Liver (tissue), 9 donors: ENCODE measurements around the gene ENTREP3. TPM values are rescaled to one million over a fixed set of nuclear protein-coding genes. Genes with fewer than 3 reads are reported as not detected.
A peak's percentile ranks its signal among the peaks of the same experiment; 100 is the strongest.

Experiments
- DNase-seq: peaks from one replicate; pipeline ENCODE4 v3.0.0-alpha.2; 2017; ENCODE audit warnings: low spot score
- H3K27ac ChIP-seq, 2 donors: one replicate each; pipeline ENCODE4 v1.7.0; 2013; ENCODE audit warnings: inconsistent platforms in 2 of 2, low read length in 2 of 2, control low read depth in 1 of 2, low read depth in 1 of 2, mild to moderate bottlenecking in 1 of 2
- H3K27me3 ChIP-seq, 4 donors: one replicate each; pipeline versions ENCODE4 v1.6.1 to v1.7.0; 2013; ENCODE audit warnings: low read length in 3 of 4, inconsistent platforms in 1 of 4, mild to moderate bottlenecking in 1 of 4, moderate library complexity in 1 of 4; ENCODE audit not compliant: control insufficient read depth in 4 of 4, insufficient read depth in 4 of 4
- H3K36me3 ChIP-seq, 4 donors: one replicate each; pipeline versions ENCODE4 v1.6.1 to v1.7.0; 2013; ENCODE audit warnings: low read length in 3 of 4, mild to moderate bottlenecking in 3 of 4, low read depth in 1 of 4, moderate library complexity in 1 of 4; ENCODE audit not compliant: control insufficient read depth in 4 of 4, insufficient read depth in 3 of 4
- H3K4me1 ChIP-seq, 4 donors: one replicate each; pipeline versions ENCODE4 v1.6.1 to v1.7.0; 2013; ENCODE audit warnings: low read length in 3 of 4, mild to moderate bottlenecking in 3 of 4, moderate library complexity in 1 of 4; ENCODE audit not compliant: control insufficient read depth in 4 of 4, insufficient read depth in 4 of 4
- H3K4me3 ChIP-seq, 3 donors: one replicate each; pipeline versions ENCODE4 v1.6.1 to v1.7.0; 2013; ENCODE audit warnings: low read length in 3 of 3, control low read depth in 1 of 3, low read depth in 1 of 3, mild to moderate bottlenecking in 1 of 3
- H3K9ac ChIP-seq, 2 donors: one replicate each; pipeline ENCODE4 v1.7.0; 2013; ENCODE audit warnings: low read length in 2 of 2, mild to moderate bottlenecking in 2 of 2, moderate library complexity in 2 of 2, control low read depth in 1 of 2, low read depth in 1 of 2
- H3K9me3 ChIP-seq, 4 donors: one replicate each; pipeline versions ENCODE4 v1.6.1 to v1.7.0; 2013; ENCODE audit warnings: low read length in 3 of 4; ENCODE audit not compliant: control insufficient read depth in 4 of 4
- CTCF ChIP-seq: fragments of 150-350 bp; IDR thresholded peaks from 2 replicates; pipeline ENCODE4 v1.5.1; 2017; ENCODE audit warnings: improper control_type of control experiment, low read depth, low read length; ENCODE audit not compliant: missing input control
- EGR1 ChIP-seq, 2 donors: IDR thresholded peaks; 2 replicates each; pipeline ENCODE4 v1.6.1; 2016 to 2018; ENCODE audit warnings: antibody characterized with exemption in 2 of 2, low read depth in 2 of 2
- FOXA1 ChIP-seq: IDR thresholded peaks from 2 replicates; pipeline ENCODE4 v1.6.1; 2016; ENCODE audit warnings: antibody characterized with exemption
- FOXA2 ChIP-seq: IDR thresholded peaks from 2 replicates; pipeline ENCODE4 v1.6.1; 2016; ENCODE audit warnings: antibody characterized with exemption
- HNF4A ChIP-seq, 2 donors: conservative IDR thresholded peaks; 2 replicates each; pipeline ENCODE4 v1.6.1; 2016; ENCODE audit warnings: antibody characterized with exemption in 2 of 2, mild to moderate bottlenecking in 2 of 2
- HNF4G ChIP-seq: IDR thresholded peaks from 2 replicates; pipeline ENCODE4 v1.6.1; 2016; ENCODE audit warnings: antibody characterized with exemption
- JUND ChIP-seq, 2 donors: IDR thresholded peaks; 2 replicates each; pipeline ENCODE4 v1.6.1; 2016; ENCODE audit warnings: antibody characterized with exemption in 2 of 2
- NR2F2 ChIP-seq: IDR thresholded peaks from 2 replicates; pipeline ENCODE4 v1.6.1; 2016; ENCODE audit warnings: antibody characterized with exemption
- RAD21 ChIP-seq, 2 donors: IDR thresholded peaks; 2 replicates each; pipeline ENCODE4 v1.6.1; 2016; ENCODE audit warnings: antibody characterized with exemption in 2 of 2, mild to moderate bottlenecking in 2 of 2
- REST ChIP-seq: IDR thresholded peaks from 2 replicates; pipeline ENCODE4 v1.6.1; 2016; ENCODE audit warnings: antibody characterized with exemption, mild to moderate bottlenecking
- RXRA ChIP-seq, 2 donors: IDR thresholded peaks; 2 replicates each; pipeline ENCODE4 v1.6.1; 2017 to 2018; ENCODE audit warnings: antibody characterized with exemption in 2 of 2, mild to moderate bottlenecking in 1 of 2
- SP1 ChIP-seq: IDR thresholded peaks from 2 replicates; pipeline ENCODE4 v1.6.1; 2018; ENCODE audit warnings: antibody characterized with exemption, mild to moderate bottlenecking
- TAF1 ChIP-seq: conservative IDR thresholded peaks from 2 replicates; pipeline ENCODE4 v1.6.1; 2016; ENCODE audit warnings: antibody characterized with exemption, mild to moderate bottlenecking
- YY1 ChIP-seq: IDR thresholded peaks from 2 replicates; pipeline ENCODE4 v1.6.1; 2016; ENCODE audit warnings: antibody characterized with exemption, mild to moderate bottlenecking
- ZBTB33 ChIP-seq: IDR thresholded peaks from 2 replicates; pipeline ENCODE4 v1.6.1; 2016; ENCODE audit warnings: antibody characterized with exemption
- WGBS: extraction: QIAGEN DNeasy Blood & Tissue Kit; methylation state at CpG from one replicate; pipeline ENCODE4 v1.1.7; 2013; 5-methylcytosine and 5-hydroxymethylcytosine counted together
- polyA plus RNA-seq, 2 donors: library from polyadenylated mRNA; stranded (reverse) in 1 of 2; unstranded in 1 of 2; fragments of 200-250 nt in 1 of 2; fragments of >200 nt in 1 of 2; fragmentation: Nextera tagmentation in 1 of 2; extraction: Ambion mirVana in 1 of 2; gene quantifications; one replicate each; pipeline versions ENCODE4 v1.2.1 to v1.2.3, GENCODE V29; 2013 to 2015
- total RNA-seq, 2 donors: library from RNA; depleted of rRNA; stranded (reverse); fragments of >200 nt; gene quantifications; one replicate each; pipeline ENCODE4 v1.2.3, GENCODE V29; 2014
- TF ChIP-seq, protein P1 (sequence below): IDR thresholded peaks from 2 replicates; pipeline ENCODE4 v1.6.1; 2016; ENCODE audit warnings: antibody characterized with exemption
- TF ChIP-seq, protein P2 (sequence below): IDR thresholded peaks from 2 replicates; pipeline ENCODE4 v1.6.1; 2016; ENCODE audit warnings: antibody characterized with exemption
- donor health status: healthy.
- donor health status: healthy.
- donor health status: healthy.
- donor health status: healthy.
- donor health status: healthy.

Gene ENTREP3
- total and polyA plus RNA-seq, 4 donors: 2.8 to 7.9 (median 3.5) TPM

DNA sequence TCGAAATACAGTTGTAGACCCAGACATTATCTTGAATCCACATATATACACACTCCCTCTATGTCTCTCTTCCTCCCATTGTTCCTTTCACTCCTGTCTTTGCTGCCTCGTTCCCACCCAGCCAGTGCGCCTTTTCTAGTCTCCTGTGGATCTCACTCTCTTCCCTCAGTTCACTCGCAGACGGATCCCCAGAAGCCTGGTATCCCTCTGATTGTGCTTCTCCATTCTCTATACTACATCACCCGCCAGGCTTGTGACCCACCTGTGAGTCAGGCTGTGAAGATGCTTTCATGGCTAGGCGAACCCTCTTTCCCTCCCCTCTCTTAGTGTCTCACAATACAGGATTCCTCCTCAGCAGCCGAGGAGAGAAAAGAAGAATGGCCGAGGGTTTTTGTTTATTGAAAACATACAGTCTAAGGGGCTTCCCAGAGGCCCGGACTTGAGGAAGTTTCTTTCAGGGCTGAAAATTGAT is 23.4 kb upstream of the ENTREP3 start:
- Histone ChIP-seq H3K27me3 (no peaks in the 10 kb centered on the region), H3K27ac (no peak overlapping the region), H3K4me3 (no peak overlapping the region), H3K36me3 (no peaks in the 10 kb centered on the region), H3K9me3 (no peaks in the 10 kb centered on the region), H3K4me1 (peaks cover 8 to 21% (median 18%) of the 10 kb centered on the region in 4 donors), H3K9ac (no peak overlapping the region)
- DNase-seq: no peak
- no peak for TF ChIP-seq FOXA2
- no peak for TF ChIP-seq JUND (IDR thresholded peaks at IDR 0.05)
- TF ChIP-seq HNF4G: no peak
- TF ChIP-seq TAF1: no peak
- no peak for TF ChIP-seq SP1
- TF ChIP-seq HNF4A (conservative IDR thresholded peaks at IDR 0.05): no peak
- TF ChIP-seq REST: no peak
- no peak for TF ChIP-seq RAD21 (IDR thresholded peaks at IDR 0.05)
- no peak for TF ChIP-seq NR2F2
- no peak for TF ChIP-seq ZBTB33
- TF ChIP-seq, protein P1, sequence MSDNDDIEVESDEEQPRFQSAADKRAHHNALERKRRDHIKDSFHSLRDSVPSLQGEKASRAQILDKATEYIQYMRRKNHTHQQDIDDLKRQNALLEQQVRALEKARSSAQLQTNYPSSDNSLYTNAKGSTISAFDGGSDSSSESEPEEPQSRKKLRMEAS: no peak
- TF ChIP-seq RXRA (IDR thresholded peaks at IDR 0.05): no peak
- TF ChIP-seq CTCF: no peak
- WGBS: 77% methylated on average over 10 of the region's 10 CpGs

DNA sequence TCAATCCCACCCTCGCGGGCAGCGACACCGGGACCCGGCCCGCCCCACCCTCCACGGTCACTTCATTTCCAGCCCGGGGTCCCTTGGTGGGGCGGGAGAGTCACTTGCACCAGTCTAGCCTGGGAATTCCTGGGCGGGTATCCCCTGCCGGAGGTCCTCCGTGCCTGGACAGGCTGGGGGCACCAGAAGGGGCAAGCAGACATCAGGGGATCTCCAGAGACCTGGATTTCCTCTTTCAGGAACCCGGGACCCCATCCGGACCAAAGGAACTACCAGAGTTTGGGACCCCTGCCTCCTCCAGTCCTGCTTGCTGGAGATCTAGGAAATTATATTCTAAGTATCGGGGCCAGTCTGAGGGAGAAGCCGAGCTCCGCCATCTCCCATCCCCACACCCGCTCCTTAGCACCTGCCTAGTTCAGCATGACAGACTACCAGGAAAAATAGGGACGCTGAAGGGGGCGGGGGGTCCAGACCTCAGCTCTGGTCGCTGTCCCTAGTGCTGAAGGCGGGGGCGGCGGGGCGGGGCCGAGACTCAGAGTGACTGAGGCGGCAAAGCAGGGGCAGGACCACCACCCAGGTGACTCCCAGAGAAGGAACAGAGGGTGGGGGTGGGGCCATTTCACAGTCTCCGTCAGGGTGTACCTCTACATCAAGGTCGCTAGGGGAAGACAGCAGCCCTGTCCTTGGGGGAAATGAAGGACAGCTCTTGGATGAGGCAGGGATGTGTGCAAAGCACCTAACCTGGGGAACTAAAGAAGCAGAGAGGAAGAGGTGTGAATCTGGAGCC is 22.8 kb upstream of the ENTREP3 start:
- Histone ChIP-seq H3K36me3 (no peaks in the 10 kb centered on the region), H3K4me1 (peaks cover 8 to 25% (median 19%) of the 10 kb centered on the region in 4 donors), H3K4me3 (peak overlapping the region; percentile 55 to 84 (median 82)), H3K9me3 (no peaks in the 10 kb centered on the region), H3K27me3 (no peaks in the 10 kb centered on the region), H3K27ac (no peak overlapping the region), H3K9ac (no peak overlapping the region)
- DNase-seq: peak; percentile 76
- WGBS: 1% methylated on average over 29 of the region's 29 CpGs
- TF ChIP-seq RAD21 (IDR thresholded peaks at IDR 0.05): peak in 1 of 2 donors; percentile 39
- TF ChIP-seq EGR1 (IDR thresholded peaks at IDR 0.05; ENCODE audit: low read depth in 2 of 2): peak; percentile 94 to 97
- TF ChIP-seq RXRA (IDR thresholded peaks at IDR 0.05): no peak
- no peak for TF ChIP-seq FOXA1
- no peak for TF ChIP-seq CTCF
- peak; percentile 99 for TF ChIP-seq REST
- no peak for TF ChIP-seq HNF4A (conservative IDR thresholded peaks at IDR 0.05)
- TF ChIP-seq YY1: no peak
- TF ChIP-seq, protein P2, sequence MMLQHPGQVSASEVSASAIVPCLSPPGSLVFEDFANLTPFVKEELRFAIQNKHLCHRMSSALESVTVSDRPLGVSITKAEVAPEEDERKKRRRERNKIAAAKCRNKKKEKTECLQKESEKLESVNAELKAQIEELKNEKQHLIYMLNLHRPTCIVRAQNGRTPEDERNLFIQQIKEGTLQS: no peak
